ENCODE results near the gene TAF11L7.
"Not testable (repeated sequence)": the region's sequence is repeated elsewhere in the genome, so short reads cannot be mapped to it uniquely, and the experiment has no call there.

Gene TAF11L7

GRCh38 chr5:17585658-17586057, at the start of gene TAF11L7:
TAF11L7 (minus strand) TSS chr5:17585758.
- POLR2A ChIA-PET; H3K27ac ChIP-seq (ENCODE audit: extremely low read depth, low read depth, low read length); H3K4me3 ChIP-seq (ENCODE audit: low read depth, low read length); H3K9me3 ChIP-seq (ENCODE audit: control insufficient read depth, insufficient read depth, low read depth, low read length); CTCF ChIA-PET; H3K4me1 ChIP-seq (ENCODE audit: control insufficient read depth, insufficient read depth, low read length); H3K36me3 ChIP-seq (ENCODE audit: control insufficient read depth in 2 of 2, insufficient read depth in 1 of 2, low read length in 2 of 2): not testable (repeated sequence)

DNA sequence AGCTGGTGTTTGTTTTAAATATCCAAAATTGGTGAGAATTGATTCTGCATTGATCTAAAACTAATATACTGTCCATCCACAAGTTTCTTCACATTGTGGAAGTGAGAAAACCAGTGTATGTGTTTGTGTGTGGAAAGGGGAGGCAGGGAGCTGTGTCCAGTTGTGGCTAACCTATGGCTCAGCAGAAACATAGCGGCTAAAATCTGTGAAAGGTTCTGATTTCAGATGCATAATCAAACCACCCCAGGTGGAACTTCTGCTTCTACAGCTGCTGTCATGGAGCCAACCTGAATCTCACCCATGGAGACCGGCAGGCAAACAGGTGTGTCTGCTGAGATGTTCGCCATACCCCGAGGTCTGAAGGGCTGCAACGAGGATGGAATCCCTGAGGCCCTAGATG, 48.6 kb upstream of the TAF11L7 start, which contains the start of gene TAF11L14:
TSS of gene TAF11L14 (plus strand) at position 301 of the 400 bp plus-strand sequence.
- no peak within 1 kb of the TSS for H3K27ac ChIP-seq (ENCODE audit: extremely low read depth, low read depth, low read length)
- CTCF ChIA-PET, result no interaction called here
- no peaks in the 10 kb centered on the region for H3K4me1 ChIP-seq (ENCODE audit: control insufficient read depth, insufficient read depth, low read length)
- no peaks in the 10 kb centered on the region for H3K9me3 ChIP-seq (ENCODE audit: control insufficient read depth, insufficient read depth, low read depth, low read length)
- TF ChIP-seq FEZF1 (tag by site-specific recombination; IDR thresholded peaks at IDR 0.05), result no peak
- no peak for TF ChIP-seq ZNF658 (tag by site-specific recombination; IDR thresholded peaks at IDR 0.05)
- no peak for TF ChIP-seq GFI1B (tag by site-specific recombination; IDR thresholded peaks at IDR 0.05)
- TF ChIP-seq ZNF830 (tag by site-specific recombination; IDR thresholded peaks at IDR 0.05; ENCODE audit: low read depth), result no peak
- TF ChIP-seq, protein P1, sequence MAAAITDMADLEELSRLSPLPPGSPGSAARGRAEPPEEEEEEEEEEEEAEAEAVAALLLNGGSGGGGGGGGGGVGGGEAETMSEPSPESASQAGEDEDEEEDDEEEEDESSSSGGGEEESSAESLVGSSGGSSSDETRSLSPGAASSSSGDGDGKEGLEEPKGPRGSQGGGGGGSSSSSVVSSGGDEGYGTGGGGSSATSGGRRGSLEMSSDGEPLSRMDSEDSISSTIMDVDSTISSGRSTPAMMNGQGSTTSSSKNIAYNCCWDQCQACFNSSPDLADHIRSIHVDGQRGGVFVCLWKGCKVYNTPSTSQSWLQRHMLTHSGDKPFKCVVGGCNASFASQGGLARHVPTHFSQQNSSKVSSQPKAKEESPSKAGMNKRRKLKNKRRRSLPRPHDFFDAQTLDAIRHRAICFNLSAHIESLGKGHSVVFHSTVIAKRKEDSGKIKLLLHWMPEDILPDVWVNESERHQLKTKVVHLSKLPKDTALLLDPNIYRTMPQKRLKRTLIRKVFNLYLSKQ (tag by site-specific recombination; IDR thresholded peaks at IDR 0.05; ENCODE audit: borderline replicate concordance), result no peak
- no peak for TF ChIP-seq ZNF112 (tag by site-specific recombination; IDR thresholded peaks at IDR 0.05)
- TF ChIP-seq ZNF133 (tag by site-specific recombination; IDR thresholded peaks at IDR 0.05), result no peak
- no peak for TF ChIP-seq ZNF585B (tag by site-specific recombination; IDR thresholded peaks at IDR 0.05)
- TF ChIP-seq ZNF692 (tag by site-specific recombination; IDR thresholded peaks at IDR 0.05), result no peak
- POLR2A ChIA-PET, result no interaction called here
- no peak within 1 kb of the TSS for H3K4me3 ChIP-seq (ENCODE audit: low read depth, low read length)
- H3K36me3 ChIP-seq (ENCODE audit: control insufficient read depth in 2 of 2, insufficient read depth in 1 of 2, low read length in 2 of 2), result no peaks in the 10 kb centered on the region

GRCh38 chr5:17631788-17632187, 46.2 kb upstream of the TAF11L7 start, which contains the start of gene TAF11L13:
TAF11L13 (plus strand) TSS chr5:17632088.
- H3K4me3 ChIP-seq (ENCODE audit: low read depth, low read length); H3K27ac ChIP-seq (ENCODE audit: extremely low read depth, low read depth, low read length); POLR2A ChIA-PET; H3K36me3 ChIP-seq (ENCODE audit: control insufficient read depth in 2 of 2, insufficient read depth in 1 of 2, low read length in 2 of 2); H3K9me3 ChIP-seq (ENCODE audit: control insufficient read depth, insufficient read depth, low read depth, low read length); H3K4me1 ChIP-seq (ENCODE audit: control insufficient read depth, insufficient read depth, low read length); CTCF ChIA-PET: not testable (repeated sequence)

DNA sequence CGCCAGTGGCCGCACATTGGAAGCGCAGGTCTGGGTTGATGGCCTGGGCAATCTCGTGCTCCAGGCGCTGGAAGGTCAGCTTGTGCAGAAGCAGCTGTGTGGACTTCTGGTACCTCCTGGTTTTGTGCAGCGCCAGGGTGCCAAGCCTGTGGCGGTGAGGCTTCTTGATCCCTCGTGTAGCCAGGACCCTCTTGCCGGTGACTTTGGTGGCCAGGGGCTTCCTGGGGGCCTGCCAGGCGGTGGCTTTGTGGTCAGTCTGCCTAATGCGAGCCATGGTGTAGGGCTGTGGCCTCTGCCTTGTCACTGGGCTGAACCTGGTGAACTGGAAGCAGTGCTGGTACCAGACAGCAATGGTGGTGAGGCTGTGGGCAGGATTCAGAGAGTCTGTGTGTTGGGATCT, 40.1 kb upstream of the TAF11L7 start:
- H3K36me3 ChIP-seq (ENCODE audit: control insufficient read depth in 2 of 2, insufficient read depth in 1 of 2, low read length in 2 of 2), result no peaks in the 10 kb centered on the region
- no peak for TF ChIP-seq ZNF335 (tag by site-specific recombination; conservative IDR thresholded peaks at IDR 0.05)
- no peak for TF ChIP-seq ZNF530 (tag by site-specific recombination; IDR thresholded peaks at IDR 0.05; ENCODE audit: low read depth)
- no peak for TF ChIP-seq GLI2 (tag by site-specific recombination; IDR thresholded peaks at IDR 0.05; ENCODE audit: borderline replicate concordance, low read depth)
- TF ChIP-seq ZSCAN30 (tag by site-specific recombination; IDR thresholded peaks at IDR 0.05), result no peak
- TF ChIP-seq BCL11B (tag by site-specific recombination; IDR thresholded peaks at IDR 0.05; ENCODE audit: low read depth), result no peak
- no peak for TF ChIP-seq ZNF416 (tag by site-specific recombination; IDR thresholded peaks at IDR 0.05)
- no peak for TF ChIP-seq HOXD13 (CRISPR knock-in tag; IDR thresholded peaks at IDR 0.05; ENCODE audit: borderline replicate concordance)
- TF ChIP-seq ZNF354C (tag by site-specific recombination; IDR thresholded peaks at IDR 0.05; ENCODE audit: borderline replicate concordance, low read depth), result no peak
- no peak for TF ChIP-seq ZNF248 (tag by site-specific recombination; IDR thresholded peaks at IDR 0.05)
- no peak for TF ChIP-seq ZNF837 (tag by site-specific recombination; IDR thresholded peaks at IDR 0.05)
- no peak for TF ChIP-seq RBAK (tag by site-specific recombination; IDR thresholded peaks at IDR 0.05)
- TF ChIP-seq ZNF701 (tag by site-specific recombination; IDR thresholded peaks at IDR 0.05), result no peak
- TF ChIP-seq ATF2 (tag by site-specific recombination; IDR thresholded peaks at IDR 0.05; ENCODE audit: low read depth), result no peak
- TF ChIP-seq ZFHX2 (tag by site-specific recombination; conservative IDR thresholded peaks at IDR 0.05), result no peak
- TF ChIP-seq ZNF768 (tag by site-specific recombination; IDR thresholded peaks at IDR 0.05), result no peak
- TF ChIP-seq ZNF133 (tag by site-specific recombination; IDR thresholded peaks at IDR 0.05), result no peak
- no peak for TF ChIP-seq ZNF747 (tag by site-specific recombination; IDR thresholded peaks at IDR 0.05)
- no peak for TF ChIP-seq ZNF114 (tag by site-specific recombination; IDR thresholded peaks at IDR 0.05)
- CTCF ChIA-PET, result no interaction called here
- H3K27ac ChIP-seq (ENCODE audit: extremely low read depth, low read depth, low read length), result no peak overlapping the region
- H3K4me3 ChIP-seq (ENCODE audit: low read depth, low read length), result no peak overlapping the region
- no peaks in the 10 kb centered on the region for H3K4me1 ChIP-seq (ENCODE audit: control insufficient read depth, insufficient read depth, low read length)
- POLR2A ChIA-PET, result no interaction called here
- no peaks in the 10 kb centered on the region for H3K9me3 ChIP-seq (ENCODE audit: control insufficient read depth, insufficient read depth, low read depth, low read length)

All from HEK293 (cell line).